ES-I3 (cell line): ENCODE measurements around the gene SPATS1.
"Not testable (repeated sequence)": the region's sequence is repeated elsewhere in the genome, so short reads cannot be mapped to it uniquely, and the experiment has no call there.

ENCODE experiments used
- H3K36me3 ChIP-seq: 2 replicates; pipeline ENCODE4 v1.6.1; 2013; ENCODE audit warnings: mild to moderate bottlenecking, low read length, control low read depth, moderate library complexity; ENCODE audit not compliant: insufficient read depth
- H3K4me1 ChIP-seq: 2 replicates; pipeline ENCODE4 v1.6.1; 2013; ENCODE audit warnings: mild to moderate bottlenecking, control low read depth, low read length; ENCODE audit not compliant: insufficient read depth
- H3K9ac ChIP-seq: 2 replicates; pipeline ENCODE4 v1.6.1; 2013; ENCODE audit warnings: low read depth, mild to moderate bottlenecking, low read length, moderate library complexity
- H3K9me3 ChIP-seq: 2 replicates; pipeline ENCODE4 v1.6.1; 2013; ENCODE audit warnings: mild to moderate bottlenecking, low read length, moderate library complexity; ENCODE audit not compliant: control insufficient read depth, insufficient read depth

Gene SPATS1

GRCh38 chr6:44341095-44341890, 1.2 kb upstream of the SPATS1 start:
- Histone ChIP-seq H3K4me1 (peaks cover 3% of the 10 kb centered on the region; the same call in 1 of the 2 replicates), H3K36me3 (no peaks in the 10 kb centered on the region), H3K9me3 (no peaks in the 10 kb centered on the region), H3K9ac (no peak overlapping the region)

- H3K36me3 ChIP-seq: no peaks in the 10 kb centered on the region
- H3K9me3 ChIP-seq: no peaks in the 10 kb centered on the region
- no peaks in the 10 kb centered on the region for H3K4me1 ChIP-seq
- H3K9ac ChIP-seq: no peak overlapping the region
These were observed 398 bp upstream of the SPATS1 start for GRCh38 chr6:44342052-44342451.

- not testable (repeated sequence) for H3K9me3 ChIP-seq, H3K9ac ChIP-seq, H3K36me3 ChIP-seq, H3K4me1 ChIP-seq
These were observed 4.4 kb downstream of the SPATS1 start for GRCh38 chr6:44346818-44347217.

GRCh38 chr6:44349904-44350649, 7.6 kb downstream of the SPATS1 start:
- H3K9me3 ChIP-seq: no peaks in the 10 kb centered on the region
- peak overlapping the region; percentile 32; the same call in 1 of the 2 replicates for H3K9ac ChIP-seq
- no peaks in the 10 kb centered on the region for H3K36me3 ChIP-seq
- peaks cover 8% of the 10 kb centered on the region; the same call in 1 of the 2 replicates for H3K4me1 ChIP-seq

- H3K4me1 ChIP-seq, H3K36me3 ChIP-seq, H3K9me3 ChIP-seq, H3K9ac ChIP-seq: not testable (repeated sequence)
These were observed 8.2 kb downstream of the SPATS1 start for GRCh38 chr6:44350650-44350994.

GRCh38 chr6:44352259-44352658, 9.8 kb downstream of the SPATS1 start:
- Histone ChIP-seq H3K9ac (no peak overlapping the region), H3K9me3 (no peaks in the 10 kb centered on the region; the same call in 1 of the 2 replicates), H3K4me1 (peaks cover 8% of the 10 kb centered on the region; the same call in 1 of the 2 replicates), H3K36me3 (no peaks in the 10 kb centered on the region)

GRCh38 chr6:44353336-44353735, 10.9 kb downstream of the SPATS1 start:
- Histone ChIP-seq H3K9me3 (no peaks in the 10 kb centered on the region; the same call in 1 of the 2 replicates), H3K36me3 (no peaks in the 10 kb centered on the region), H3K4me1 (peaks cover 8% of the 10 kb centered on the region; the same call in 1 of the 2 replicates), H3K9ac (no peak overlapping the region)

- Histone ChIP-seq H3K4me1 (no peaks in the 10 kb centered on the region), H3K9me3 (no peaks in the 10 kb centered on the region; the same call in 1 of the 2 replicates), H3K36me3 (no peaks in the 10 kb centered on the region), H3K9ac (no peak overlapping the region)
These were observed 13.2 kb downstream of the SPATS1 start for GRCh38 chr6:44355640-44356039.

- no peaks in the 10 kb centered on the region; the same call in 1 of the 2 replicates for H3K9me3 ChIP-seq
- H3K4me1 ChIP-seq: no peaks in the 10 kb centered on the region
- no peaks in the 10 kb centered on the region for H3K36me3 ChIP-seq
- H3K9ac ChIP-seq: no peak overlapping the region
These were observed 14.0 kb downstream of the SPATS1 start for GRCh38 chr6:44356487-44356886.

GRCh38 chr6:44359973-44360372, 17.5 kb downstream of the SPATS1 start:
- no peaks in the 10 kb centered on the region; the same call in 1 of the 2 replicates for H3K9me3 ChIP-seq
- no peaks in the 10 kb centered on the region for H3K36me3 ChIP-seq
- no peak overlapping the region for H3K9ac ChIP-seq
- no peaks in the 10 kb centered on the region for H3K4me1 ChIP-seq

- Histone ChIP-seq H3K4me1 (no peaks in the 10 kb centered on the region), H3K36me3 (no peaks in the 10 kb centered on the region), H3K9ac (no peak overlapping the region), H3K9me3 (no peaks in the 10 kb centered on the region)
These were observed 19.5 kb downstream of the SPATS1 start for GRCh38 chr6:44361947-44362346.

GRCh38 chr6:44363377-44363926, 21.0 kb downstream of the SPATS1 start:
- no peaks in the 10 kb centered on the region for H3K9me3 ChIP-seq
- no peaks in the 10 kb centered on the region for H3K36me3 ChIP-seq
- no peaks in the 10 kb centered on the region for H3K4me1 ChIP-seq
- H3K9ac ChIP-seq: no peak overlapping the region

GRCh38 chr6:44366781-44367180, 24.3 kb downstream of the SPATS1 start:
- H3K9ac ChIP-seq: no peak overlapping the region
- H3K36me3 ChIP-seq: no peaks in the 10 kb centered on the region
- no peaks in the 10 kb centered on the region for H3K4me1 ChIP-seq
- no peaks in the 10 kb centered on the region for H3K9me3 ChIP-seq

GRCh38 chr6:44367681-44368080, 25.2 kb downstream of the SPATS1 start:
- Histone ChIP-seq H3K9ac (no peak overlapping the region), H3K9me3 (no peaks in the 10 kb centered on the region), H3K36me3 (no peaks in the 10 kb centered on the region), H3K4me1 (peaks cover 1% of the 10 kb centered on the region)

- Histone ChIP-seq H3K36me3 (no peaks in the 10 kb centered on the region), H3K9me3 (no peaks in the 10 kb centered on the region), H3K4me1 (peaks cover 6% of the 10 kb centered on the region), H3K9ac (no peak overlapping the region)
These were observed 30.6 kb downstream of the SPATS1 start for GRCh38 chr6:44373051-44373450.
